Measurements from ENCODE around the gene ITPR2.

ITPR2 gene

GRCh38 chr12:26361964-26362363, 471.0 kb downstream of the ITPR2 start:
- H3K27ac ChIP-seq, result no peak overlapping the region
- no peak overlapping the region for H3K4me3 ChIP-seq

- no peak overlapping the region for H3K4me3 ChIP-seq
- H3K27ac ChIP-seq, result no peak overlapping the region
Observed at GRCh38 chr12:26360062-26360461, 472.9 kb downstream of the ITPR2 start.

GRCh38 chr12:26359576-26359975, 473.4 kb downstream of the ITPR2 start:
- Histone ChIP-seq H3K4me3 (no peak overlapping the region), H3K27ac (no peak overlapping the region)

GRCh38 chr12:26358651-26359050, 474.3 kb downstream of the ITPR2 start:
- no peak overlapping the region for H3K27ac ChIP-seq

GRCh38 chr12:26347300-26347699, 485.7 kb downstream of the ITPR2 start:
- no peak overlapping the region for H3K27ac ChIP-seq
- H3K4me3 ChIP-seq, result no peak overlapping the region

More at GRCh38 chr12:26358651-26359050, 474.3 kb downstream of the ITPR2 start:
- no peak overlapping the region for H3K4me3 ChIP-seq

- H3K27ac ChIP-seq, result no peak overlapping the region
- H3K4me3 ChIP-seq, result no peak overlapping the region
Observed at GRCh38 chr12:26346736-26347135, 486.3 kb downstream of the ITPR2 start.

- Histone ChIP-seq H3K27ac (no peak overlapping the region), H3K4me3 (no peak overlapping the region)
Observed at GRCh38 chr12:26345471-26346003, 487.5 kb downstream of the ITPR2 start.

- Histone ChIP-seq H3K4me3 (no peak overlapping the region), H3K27ac (peak overlapping the region in 1 of 21 experiments; percentile 16)
Observed at GRCh38 chr12:26341491-26341890, 491.5 kb downstream of the ITPR2 start.

- Histone ChIP-seq H3K27ac (peak overlapping the region in 1 of 21 experiments; percentile 16), H3K4me3 (no peak overlapping the region)
Observed at GRCh38 chr12:26340649-26341048, 492.3 kb downstream of the ITPR2 start.

GRCh38 chr12:26339976-26340375, 493.0 kb downstream of the ITPR2 start:
- Histone ChIP-seq H3K4me3 (no peak overlapping the region), H3K27ac (peak overlapping the region in 1 of 21 experiments; percentile 24)

- no peak overlapping the region for H3K4me3 ChIP-seq
- no peak overlapping the region for H3K27ac ChIP-seq
Observed at GRCh38 chr12:26338586-26339572, 494.1 kb downstream of the ITPR2 start.

GRCh38 chr12:26335651-26336050, 497.3 kb downstream of the ITPR2 start:
- H3K27ac ChIP-seq, result no peak overlapping the region
- H3K4me3 ChIP-seq, result no peak overlapping the region

GRCh38 chr12:26334621-26335124, 498.3 kb downstream of the ITPR2 start:
- Histone ChIP-seq H3K27ac (no peak overlapping the region), H3K4me3 (no peak overlapping the region)

- Histone ChIP-seq H3K27ac (no peak overlapping the region), H3K4me3 (no peak overlapping the region)
Observed at GRCh38 chr12:26331960-26332359, 501.0 kb downstream of the ITPR2 start.

- H3K27ac ChIP-seq, result no peak overlapping the region
- no peak overlapping the region for H3K4me3 ChIP-seq
Observed at GRCh38 chr12:26331136-26331535, 501.9 kb downstream of the ITPR2 start.

- Histone ChIP-seq H3K27ac (no peak overlapping the region), H3K4me3 (no peak overlapping the region)
Observed at GRCh38 chr12:26327975-26328644, 504.9 kb downstream of the ITPR2 start.

GRCh38 chr12:26323673-26324072, 509.3 kb downstream of the ITPR2 start:
- Histone ChIP-seq H3K4me3 (no peak overlapping the region), H3K27ac (no peak overlapping the region)

- H3K27ac ChIP-seq, result peak overlapping the region in 11 of 21 experiments; percentile 25 to 82 (median 71)
- no peak overlapping the region for H3K4me3 ChIP-seq
Observed at GRCh38 chr12:26319511-26319910, 513.5 kb downstream of the ITPR2 start.

- H3K4me3 ChIP-seq, result no peak overlapping the region
- peak overlapping the region in 15 of 21 experiments; percentile 21 to 82 (median 55) for H3K27ac ChIP-seq
Observed at GRCh38 chr12:26318661-26319068, 514.3 kb downstream of the ITPR2 start.

GRCh38 chr12:26317942-26318575, 514.9 kb downstream of the ITPR2 start:
- H3K27ac ChIP-seq, result peak overlapping the region in 14 of 21 experiments; percentile 29 to 82 (median 62)
- H3K4me3 ChIP-seq, result no peak overlapping the region
